C1 segment of cervical spinal cord (tissue), 14 donors: ENCODE results near the gene SLC2A13.
"Not testable (repeated sequence)": the region's sequence is repeated elsewhere in the genome, so short reads cannot be mapped to it uniquely, and the experiment has no call there.

Experiments
- DNase-seq, 14 donors: peaks; one replicate each; lab custom pipeline; 2025; lab: John Stamatoyannopoulos, UW

SLC2A13 gene

DNA sequence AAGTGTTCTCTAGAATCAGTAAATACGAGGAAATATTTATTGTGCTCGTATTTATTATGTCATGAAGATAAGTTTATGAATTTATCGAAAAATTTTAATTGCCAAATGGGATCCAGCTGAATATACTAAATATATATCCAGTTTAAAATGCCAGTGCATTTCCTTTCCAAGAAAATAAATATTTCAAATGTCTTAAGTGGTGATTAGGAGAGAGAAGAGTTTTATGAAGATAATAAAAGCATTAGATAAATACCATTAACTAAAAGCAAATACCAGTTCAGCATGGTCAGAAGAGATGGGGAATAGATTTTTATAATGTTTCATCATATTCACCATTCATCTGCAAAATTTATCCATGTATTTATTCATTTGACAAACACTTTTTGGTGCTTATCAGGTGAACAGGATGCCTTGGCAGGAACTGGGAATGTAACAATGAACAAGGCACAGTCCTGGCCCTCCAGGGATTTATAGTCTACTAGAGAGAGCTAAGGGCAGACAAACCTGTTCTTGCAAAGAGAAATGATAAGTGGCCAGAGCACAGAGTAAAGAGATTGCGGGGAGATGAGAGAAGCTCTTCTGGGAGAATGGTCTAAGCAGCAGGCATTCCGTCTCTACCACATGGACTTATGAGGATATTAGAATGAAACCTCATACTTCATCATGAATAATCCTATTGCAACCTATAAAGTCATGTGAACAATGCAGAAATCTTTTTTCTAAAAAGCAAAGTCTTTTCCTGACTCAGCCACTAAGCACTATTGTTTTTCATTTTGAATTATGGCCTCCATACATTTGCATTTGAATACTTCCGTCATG lies 342.6 kb downstream of the SLC2A13 start:
- DNase-seq = no peak

DNA sequence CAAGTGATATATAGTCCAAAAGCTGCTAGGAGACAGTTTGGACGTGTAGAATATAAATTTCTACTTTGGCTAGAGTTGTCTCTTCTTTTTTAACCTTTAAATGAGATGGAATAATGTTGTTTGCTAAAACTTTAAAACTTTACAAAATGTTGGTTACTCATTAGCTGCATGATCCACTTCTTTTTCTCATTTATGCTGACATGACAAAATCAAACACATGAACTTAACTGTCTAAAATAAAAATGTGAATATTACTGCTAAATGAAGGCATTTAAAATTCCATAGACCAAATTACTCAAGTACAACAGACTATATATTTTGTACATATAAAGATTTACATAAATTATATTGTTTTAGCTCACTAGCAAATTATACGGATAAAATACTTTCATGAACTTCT lies 350.4 kb downstream of the SLC2A13 start:
- no peak for DNase-seq

DNA sequence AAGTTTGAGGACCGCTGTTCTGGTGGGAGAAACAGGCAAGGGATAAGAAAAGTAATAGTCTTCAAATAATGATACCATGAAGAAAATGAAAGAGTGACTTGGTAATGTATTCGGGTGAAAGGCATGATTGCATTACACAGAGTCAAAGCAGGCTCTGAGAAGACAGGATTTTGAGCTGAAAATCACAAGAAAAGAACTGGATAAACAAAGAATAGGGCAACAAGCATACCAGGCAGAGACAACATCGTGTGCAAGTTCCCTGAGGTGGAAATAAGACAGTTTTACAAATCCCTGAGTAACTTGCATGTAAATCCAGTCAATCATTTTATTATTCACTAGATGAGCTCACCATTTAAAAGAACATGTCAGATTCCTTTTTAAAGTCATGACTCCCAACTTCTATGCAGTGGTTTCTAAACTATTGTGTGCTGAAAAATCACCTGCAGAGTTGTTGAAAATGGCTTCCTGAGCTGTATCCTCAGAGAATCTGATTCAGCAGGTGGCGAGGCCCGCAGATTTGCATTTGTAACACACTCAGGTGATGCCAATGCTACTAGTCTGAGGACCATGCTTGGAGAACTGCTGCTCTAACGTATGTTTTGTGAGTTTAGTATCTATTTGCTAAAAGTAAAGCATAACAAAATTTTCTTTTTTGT lies 353.3 kb downstream of the SLC2A13 start:
- no peak for DNase-seq

DNA sequence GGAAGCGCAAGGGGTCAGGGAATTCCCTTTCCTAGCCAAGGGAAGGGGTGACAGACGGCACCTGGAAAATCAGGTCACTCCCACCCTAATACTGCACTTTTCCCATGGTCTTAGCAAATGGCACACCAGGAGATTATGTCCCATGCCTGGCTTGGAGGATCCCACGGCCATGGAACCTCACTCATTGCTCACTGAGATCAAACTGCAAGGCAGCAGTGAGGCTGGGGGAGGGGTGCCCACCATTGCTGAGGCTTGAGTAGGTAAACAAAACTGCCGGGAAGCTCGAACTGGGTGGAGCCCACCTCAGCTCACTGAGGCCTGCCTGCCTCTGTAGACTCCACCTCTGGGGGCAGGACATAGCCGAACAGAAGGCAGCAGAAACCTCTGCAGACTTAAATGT lies 359.7 kb downstream of the SLC2A13 start:
- DNase-seq = not testable (repeated sequence)

DNA sequence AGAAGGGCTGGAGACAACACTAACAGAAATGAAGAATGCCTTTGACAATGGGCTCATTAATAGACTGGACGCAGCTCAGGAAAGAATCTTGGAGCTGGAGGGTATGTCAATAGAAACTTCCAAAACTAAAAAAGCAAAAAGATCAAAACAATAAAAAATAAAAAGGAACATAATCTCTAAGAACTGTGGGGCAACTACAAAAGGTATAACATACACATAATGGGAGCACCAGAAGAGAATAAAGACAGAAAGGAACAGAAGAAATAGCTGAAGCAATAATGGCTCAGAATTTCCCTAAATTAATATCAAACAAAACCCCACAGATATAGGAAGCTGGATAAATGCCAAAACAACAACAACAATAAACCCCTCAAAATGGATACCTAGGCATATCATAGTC lies 362.2 kb downstream of the SLC2A13 start:
- no peak for DNase-seq

DNA sequence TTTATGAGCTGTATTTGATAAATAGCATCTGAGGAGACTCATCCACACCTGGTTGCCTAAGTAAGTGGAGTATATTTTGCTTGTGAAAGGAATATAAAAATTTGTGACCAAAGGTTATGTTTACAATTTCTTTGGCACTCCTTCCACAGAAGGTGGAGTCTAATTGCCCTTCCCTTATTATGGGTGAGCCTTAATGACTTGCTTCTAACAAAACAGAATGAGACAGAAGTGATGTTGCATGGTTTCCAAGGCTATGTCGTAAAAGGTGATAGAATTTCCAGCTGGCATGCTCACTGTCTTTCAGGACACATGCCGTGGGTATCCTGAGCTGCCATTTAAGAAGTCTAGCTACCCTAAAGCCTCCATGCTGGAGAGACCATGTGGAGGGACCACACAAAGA lies 369.5 kb downstream of the SLC2A13 start:
- no peak for DNase-seq

DNA sequence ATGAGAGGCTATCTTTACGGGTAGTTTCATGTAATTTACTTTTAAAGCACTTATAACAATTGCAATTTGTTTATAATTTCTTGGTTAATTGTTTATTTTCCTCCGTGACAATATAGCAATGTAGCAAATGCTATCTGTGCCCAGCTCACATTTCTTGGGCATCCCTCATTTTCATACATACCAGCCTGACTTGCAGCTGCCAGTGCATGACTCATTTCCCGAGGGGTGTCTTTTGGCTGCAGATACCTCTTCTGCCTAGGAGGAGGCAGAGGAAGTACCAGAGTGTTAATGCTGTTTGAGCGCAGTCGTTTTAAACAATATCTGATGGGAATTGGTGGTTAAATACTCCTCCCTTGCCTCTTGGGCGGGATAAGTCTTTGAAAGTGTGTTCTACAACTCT lies 382.1 kb downstream of the SLC2A13 start:
- DNase-seq = peak in 1 of 14 donors; percentile 40

DNA sequence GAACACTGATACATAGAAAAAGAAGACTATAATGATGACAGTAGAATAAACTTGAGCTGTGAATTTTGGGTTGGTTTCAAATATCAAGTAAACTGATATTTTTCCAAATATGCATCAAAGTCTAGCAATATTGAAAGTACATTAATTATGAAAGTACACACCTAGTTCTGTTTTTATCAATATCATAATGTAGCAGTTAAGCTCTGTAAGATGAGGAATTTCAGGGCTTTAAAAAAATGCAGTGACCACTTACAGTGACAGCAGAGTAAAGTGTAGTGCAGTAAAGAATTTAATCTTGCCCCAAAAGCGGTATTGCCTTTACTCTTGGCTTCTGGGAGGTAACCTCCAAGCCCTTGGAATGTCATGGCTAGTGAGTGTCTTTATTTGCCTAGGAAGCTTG lies 383.4 kb downstream of the SLC2A13 start:
- no peak for DNase-seq

DNA sequence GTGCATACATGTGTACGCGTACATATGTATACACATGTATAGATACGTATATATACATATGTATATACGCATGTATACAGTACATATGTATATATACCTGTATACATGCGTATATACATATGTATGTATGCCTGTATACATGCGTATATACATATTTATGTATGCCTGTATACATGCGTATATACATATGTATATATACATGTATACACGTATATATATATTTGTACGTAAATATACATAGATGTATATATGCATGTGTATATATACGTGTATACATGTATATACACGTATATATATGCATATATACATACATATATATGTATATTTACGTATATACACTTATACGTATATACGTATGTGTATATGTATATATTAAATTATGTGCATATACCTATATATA lies 392.3 kb downstream of the SLC2A13 start:
- no peak for DNase-seq

DNA sequence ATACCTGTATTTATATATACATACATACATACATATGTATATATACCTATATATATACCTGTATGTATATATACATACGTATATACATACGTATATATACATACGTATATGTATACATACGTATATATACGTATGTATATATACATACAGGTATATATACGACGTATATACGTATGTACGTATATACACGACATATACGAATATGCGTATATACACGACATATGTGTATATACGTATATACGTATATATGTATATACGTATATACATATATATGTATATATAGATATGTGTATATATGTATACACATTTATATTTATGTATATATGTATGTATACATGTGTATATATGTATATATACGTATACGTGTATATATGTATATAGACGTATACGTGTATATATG lies 393.5 kb downstream of the SLC2A13 start:
- DNase-seq = no peak
